H1 (cell line): ENCODE measurements around the gene HMGB3. TPM values are rescaled to one million over a fixed set of nuclear protein-coding genes. Genes with fewer than 3 reads are reported as not detected.

Experiments
- CTCF ChIA-PET: fragments of 300-600 bp; sonication (Branson Sonifier 250); formaldehyde crosslinking; loops from one replicate; lab custom pipeline; 2021; ENCODE audit not compliant: partially characterized antibody; lab: Charles Lee
- POLR2A ChIA-PET: fragments of 300-600 bp; sonication (Branson Sonifier 250); formaldehyde crosslinking; loops from one replicate; lab custom pipeline; 2021; ENCODE audit warnings: inconsistent platforms; ENCODE audit not compliant: partially characterized antibody; lab: Charles Lee
- DNase-seq, 2 experiments: peaks; one replicate each; pipeline versions ENCODE4 v3.0.0 to v3.0.0-alpha.2; 2010 to 2022; ENCODE audit warnings: low spot score in 2 of 2, low read depth in 1 of 2, mixed read lengths in 1 of 2
- FAIRE-seq: peaks from 2 replicates; lab custom pipeline; 2011; peaks lifted over from hg19 to GRCh38; lab: Jason Lieb, UNC
- H2AFZ ChIP-seq: 2 replicates; pipeline ENCODE4 v1.8.1; 2012; ENCODE audit warnings: low read length, inconsistent platforms
- H2AK5ac ChIP-seq: 2 replicates; pipeline ENCODE4 v1.6.1; 2013; ENCODE audit warnings: low read depth, low read length
- H2BK120ac ChIP-seq: replicated peaks from 2 replicates; pipeline ENCODE3; 2013; ENCODE audit warnings: low read depth, low read length, inconsistent platforms
- H2BK12ac ChIP-seq: 2 replicates; pipeline ENCODE4 v1.6.1; 2013; ENCODE audit warnings: low read depth, low read length
- H2BK15ac ChIP-seq: 2 replicates; pipeline ENCODE4 v1.6.1; 2013; ENCODE audit warnings: low read length
- H2BK20ac ChIP-seq: 2 replicates; pipeline ENCODE4 v1.6.1; 2013; ENCODE audit warnings: low read length
- H2BK5ac ChIP-seq: 2 replicates; pipeline ENCODE4 v1.6.1; 2013; ENCODE audit warnings: low read depth, low read length
- H3K14ac ChIP-seq: 2 replicates; pipeline ENCODE4 v1.6.1; 2013; ENCODE audit warnings: inconsistent platforms; ENCODE audit not compliant: insufficient read length
- H3K18ac ChIP-seq: 2 replicates; pipeline ENCODE4 v1.6.1; 2013; ENCODE audit warnings: low read length; ENCODE audit errors: extremely low read depth
- H3K23ac ChIP-seq: 2 replicates; pipeline ENCODE4 v1.6.1; 2013; ENCODE audit warnings: inconsistent platforms; ENCODE audit not compliant: insufficient read length
- H3K23me2 ChIP-seq: 2 replicates; pipeline ENCODE4 v1.6.1; 2013; ENCODE audit warnings: low read depth, low read length
- H3K27ac ChIP-seq: 2 replicates; pipeline ENCODE4 v1.6.1; 2011; ENCODE audit warnings: low read depth, low read length, inconsistent platforms
- H3K27me3 ChIP-seq, 4 experiments: replicated peaks in 1 of 4; 1 replicate in 1 of 4; 2 replicates in 3 of 4; pipeline versions ENCODE4 v1.6.1 to v1.8.1; 2011 to 2013; ENCODE audit warnings: low read length in 3 of 4, mild to moderate bottlenecking in 3 of 4, inconsistent platforms in 2 of 4, mixed read lengths in 2 of 4, moderate library complexity in 1 of 4; ENCODE audit not compliant: control insufficient read depth in 3 of 4, insufficient read depth in 3 of 4; ENCODE audit errors: extremely low read depth in 1 of 4
- H3K36me3 ChIP-seq, 4 experiments: 2 replicates each; pipeline versions ENCODE4 v1.6.1 to v1.8.1; 2011 to 2013; ENCODE audit warnings: mild to moderate bottlenecking in 4 of 4, low read length in 3 of 4, moderate library complexity in 2 of 4, control low read depth in 1 of 4, inconsistent platforms in 1 of 4; ENCODE audit not compliant: insufficient read depth in 4 of 4, control insufficient read depth in 2 of 4
- H3K4ac ChIP-seq: replicated peaks from 2 replicates; pipeline ENCODE3; 2013; ENCODE audit warnings: low read length, low read depth, mixed read lengths, inconsistent platforms; ENCODE audit not compliant: insufficient read length
- H3K4me1 ChIP-seq, 4 experiments: replicated peaks in 1 of 4; 1 replicate in 1 of 4; 2 replicates in 3 of 4; pipeline versions ENCODE4 v1.6.1 to v1.8.1; 2011 to 2013; ENCODE audit warnings: low read length in 3 of 4, inconsistent platforms in 2 of 4, mixed read lengths in 1 of 4; ENCODE audit not compliant: insufficient read depth in 4 of 4, control insufficient read depth in 3 of 4
- H3K4me2 ChIP-seq, 2 experiments: 2 replicates each; pipeline versions ENCODE4 v1.6.1 to v1.8.1; 2011 to 2013; ENCODE audit warnings: low read depth in 2 of 2, low read length in 2 of 2, control low read depth in 1 of 2, inconsistent platforms in 1 of 2, mild to moderate bottlenecking in 1 of 2; ENCODE audit not compliant: insufficient read depth in 1 of 2
- H3K4me3 ChIP-seq, 4 experiments: fragments of 200-600, 300-600 bp in 1 of 4; sonication (generic), shearing (Covaris generic), sonication (Bioruptor Twin) in 1 of 4; 2 replicates each; pipeline versions ENCODE4 v1.5.1 to v1.8.1; 2011 to 2016; ENCODE audit warnings: low read length in 4 of 4, low read depth in 3 of 4, control low read depth in 2 of 4, inconsistent platforms in 2 of 4, mild to moderate bottlenecking in 2 of 4, mixed read lengths in 1 of 4, moderate library complexity in 1 of 4; ENCODE audit not compliant: insufficient read depth in 2 of 4; ENCODE audit errors: extremely low read depth in 1 of 4
- H3K56ac ChIP-seq: replicated peaks from 2 replicates; pipeline ENCODE3; 2013; ENCODE audit warnings: low read depth, mild to moderate bottlenecking, mixed read lengths, low read length, inconsistent platforms; ENCODE audit not compliant: insufficient read length
- H3K79me1 ChIP-seq: 2 replicates; pipeline ENCODE4 v1.6.1; 2013; ENCODE audit warnings: low read depth, low read length, control low read depth
- H3K79me2 ChIP-seq, 2 experiments: 2 replicates each; pipeline versions ENCODE4 v1.6.1 to v1.8.1; 2012 to 2013; ENCODE audit warnings: low read length in 2 of 2, mild to moderate bottlenecking in 2 of 2, inconsistent platforms in 1 of 2; ENCODE audit not compliant: insufficient read depth in 2 of 2, control insufficient read depth in 1 of 2
- H3K9ac ChIP-seq, 4 experiments: replicated peaks in 1 of 4; 1 replicate in 1 of 4; 2 replicates in 3 of 4; pipeline versions ENCODE4 v1.6.1 to v1.8.1; 2011 to 2013; ENCODE audit warnings: low read depth in 3 of 4, low read length in 3 of 4, control low read depth in 2 of 4, mild to moderate bottlenecking in 2 of 4, moderate library complexity in 2 of 4, inconsistent platforms in 1 of 4; ENCODE audit errors: extremely low read depth in 1 of 4
- H3K9me3 ChIP-seq, 2 experiments: 2 replicates each; pipeline versions ENCODE4 v1.6.1 to v1.8.1; 2012 to 2013; ENCODE audit warnings: mild to moderate bottlenecking in 2 of 2, moderate library complexity in 2 of 2, control low read depth in 1 of 2, inconsistent platforms in 1 of 2, low read depth in 1 of 2, low read length in 1 of 2, mixed read lengths in 1 of 2; ENCODE audit not compliant: insufficient read depth in 2 of 2
- H4K20me1 ChIP-seq, 2 experiments: replicated peaks in 1 of 2; 2 replicates each; pipeline versions ENCODE3 to v1.8.1; 2011 to 2013; ENCODE audit warnings: inconsistent platforms in 2 of 2, low read length in 2 of 2, mild to moderate bottlenecking in 1 of 2; ENCODE audit not compliant: insufficient read depth in 2 of 2, control insufficient read depth in 1 of 2
- H4K5ac ChIP-seq: 2 replicates; pipeline ENCODE4 v1.6.1; 2013; ENCODE audit warnings: low read length, low read depth, mixed read lengths, inconsistent platforms; ENCODE audit not compliant: insufficient read length
- H4K8ac ChIP-seq: 2 replicates; pipeline ENCODE4 v1.8.0; 2013; ENCODE audit warnings: mild to moderate bottlenecking, moderate library complexity, low read length, inconsistent platforms; ENCODE audit not compliant: insufficient read depth; ENCODE audit errors: extremely low read depth
- H4K91ac ChIP-seq: replicated peaks from 2 replicates; pipeline ENCODE3; 2013; ENCODE audit warnings: low read length, mixed read lengths, inconsistent platforms; ENCODE audit not compliant: insufficient read length
- GTF2F1 ChIP-seq: IDR thresholded peaks from 2 replicates; pipeline ENCODE4 v1.6.1; 2012; ENCODE audit warnings: low read depth, low read length, improper control_type of control experiment, borderline replicate concordance
- KDM4A ChIP-seq: IDR thresholded peaks from one replicate; pipeline ENCODE4 v1.7.1; 2012; ENCODE audit warnings: low read depth, mild to moderate bottlenecking, moderate library complexity, low read length, inconsistent platforms; ENCODE audit not compliant: severe bottlenecking
- NRF1 ChIP-seq: IDR thresholded peaks from 2 replicates; pipeline ENCODE4 v1.6.1; 2011; ENCODE audit warnings: mild to moderate bottlenecking, low read depth, low read length, improper control_type of control experiment
- POLR2AphosphoS5 ChIP-seq: IDR thresholded peaks from 2 replicates; pipeline ENCODE4 v1.6.1; 2011; ENCODE audit warnings: low read depth, low read length
- SIRT6 ChIP-seq: IDR thresholded peaks from one replicate; pipeline ENCODE4 v1.7.1; 2012; ENCODE audit warnings: low read length, inconsistent platforms
- SIX5 ChIP-seq: IDR thresholded peaks from 2 replicates; pipeline ENCODE4 v1.6.1; 2011; ENCODE audit warnings: mild to moderate bottlenecking, low read depth, low read length
- TEAD4 ChIP-seq: IDR thresholded peaks from 2 replicates; pipeline ENCODE4 v1.6.1; 2012; ENCODE audit warnings: low read depth, low read length, inconsistent platforms, mixed read lengths
- YY1 ChIP-seq: IDR thresholded peaks from 2 replicates; pipeline ENCODE4 v1.6.1; 2011; ENCODE audit warnings: low read depth, mild to moderate bottlenecking, low read length
- WGBS, 2 experiments: shearing (Covaris generic) in 1 of 2; methylation state at CpG; one replicate each; pipeline versions ENCODE4 v1.1.6 to v1.1.7; 2013 to 2015; ENCODE audit warnings: low lambda C conversion rate in 2 of 2, mixed read lengths in 2 of 2, inconsistent platforms in 1 of 2, low coverage in 1 of 2, missing lambda C conversion rate in 1 of 2; ENCODE audit not compliant: insufficient replicate concordance in 2 of 2, insufficient coverage in 1 of 2, insufficient read length in 1 of 2; ENCODE audit errors: extremely low coverage in 1 of 2, missing lambda C conversion rate in 1 of 2; 5-methylcytosine and 5-hydroxymethylcytosine counted together
- polyA plus RNA-seq, 7 experiments: library from polyadenylated mRNA; depleted of rRNA in 3 of 7; stranded (reverse) in 5 of 7; unstranded in 2 of 7; fragments of >200 nt in 5 of 7; fragments of 200-250 nt in 2 of 7; gene quantifications; 1 replicate in 5 of 7; 2 replicates in 1 of 7; 4 replicates in 1 of 7; pipeline versions ENCODE4 v1.2.1 to v1.2.3, GENCODE V29; 2011 to 2013; ENCODE audit warnings: missing spikeins in 2 of 7, mixed read lengths in 2 of 7
- total RNA-seq: library from RNA; stranded (reverse); fragmentation: NEBNext Ultra II Directional; extraction: Animal tissue kit (Norgen Biotek cat#: 25700); gene quantifications from 2 replicates; pipeline ENCODE4 v1.2.1, GENCODE V29; 2021
- TF ChIP-seq, protein P1 (sequence below): IDR thresholded peaks from 2 replicates; pipeline ENCODE4 v1.6.1; 2011; ENCODE audit warnings: low read length, improper control_type of control experiment

The HMGB3 gene
- total and polyA plus RNA-seq, 2 of the 8 experiments (the other 6 are each of a cell fraction or from before 2014, with no cell fraction given), result 55.8 to 346 TPM

DNA sequence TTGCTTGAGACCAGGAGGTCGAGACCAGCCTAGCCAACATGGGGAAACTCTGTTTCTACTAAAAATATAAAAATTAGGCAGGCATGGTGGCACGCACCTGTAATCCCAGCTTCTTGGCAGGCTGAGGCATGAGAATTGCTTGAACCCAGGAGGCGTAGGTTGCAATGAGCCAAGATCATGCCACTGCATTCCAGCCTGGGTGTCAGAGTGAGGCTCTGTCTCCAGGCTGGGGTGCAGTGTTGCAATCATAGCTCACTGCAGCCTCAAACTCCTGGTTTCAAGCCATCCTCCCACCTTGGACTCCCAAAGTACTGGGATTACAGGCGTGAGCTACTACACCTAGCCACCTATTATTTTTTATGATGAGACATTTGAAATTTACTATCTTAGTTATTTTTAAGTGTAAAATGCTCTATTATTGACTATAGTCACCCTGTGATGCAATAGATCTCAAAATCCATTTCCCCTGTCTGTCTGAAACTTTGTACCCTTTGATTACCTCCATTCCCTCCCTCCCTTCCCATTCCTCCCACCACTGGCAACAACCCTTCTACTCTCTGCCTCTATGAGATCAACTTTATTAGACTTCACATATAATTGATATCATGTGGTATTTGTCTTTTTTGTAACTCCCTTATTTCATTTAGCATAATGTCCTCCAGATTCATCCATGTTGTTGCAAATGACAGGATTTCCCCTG is 23.4 kb downstream of the HMGB3 start:
- H3K4me1 ChIP-seq, result no peaks in the 10 kb centered on the region
- no peaks in the 10 kb centered on the region for H4K20me1 ChIP-seq
- H2BK5ac ChIP-seq, result no peak overlapping the region
- no peak overlapping the region for H4K5ac ChIP-seq
- H2BK20ac ChIP-seq, result no peak overlapping the region
- no peak overlapping the region for H4K8ac ChIP-seq
- H2BK12ac ChIP-seq, result no peak overlapping the region
- no peak overlapping the region for H2BK15ac ChIP-seq
- no peaks in the 10 kb centered on the region for H3K79me2 ChIP-seq
- H2AK5ac ChIP-seq, result no peak overlapping the region
- H3K36me3 ChIP-seq, result no peaks in the 10 kb centered on the region
- H3K4me3 ChIP-seq, result no peak overlapping the region
- H2BK120ac ChIP-seq, result no peak overlapping the region
- H3K9ac ChIP-seq, result no peak overlapping the region
- ChIA-PET POLR2A (no interaction called here), CTCF (interaction anchor here (1.5 kb wide), 1 partner anchor 75 kb away, joined by 3 read pairs; no protein-coding TSS in a partner anchor)
- DNase-seq, result no peak
- no peak overlapping the region for H3K4ac ChIP-seq
- no peaks in the 10 kb centered on the region for H3K27me3 ChIP-seq
- no peak overlapping the region for H3K4me2 ChIP-seq
- H3K18ac ChIP-seq, result no peak overlapping the region
- H2AFZ ChIP-seq, result no peak overlapping the region
- H4K91ac ChIP-seq, result no peak overlapping the region
- 100% methylated on average over 2 of the region's 4 CpGs; no CpG with 5 or more reads in 1 of the 2 experiments for WGBS, 2 experiments
- H3K27ac ChIP-seq, result no peak overlapping the region
- H3K14ac ChIP-seq, result no peak overlapping the region
- no peak overlapping the region for H3K23ac ChIP-seq
- TF ChIP-seq POLR2AphosphoS5, result no peak
- TF ChIP-seq KDM4A, result no peak
- TF ChIP-seq GTF2F1, result no peak
- TF ChIP-seq SIRT6, result no peak
- no peak for TF ChIP-seq YY1
- TF ChIP-seq SIX5, result no peak
- no peak for TF ChIP-seq TEAD4
- TF ChIP-seq NRF1, result no peak
- TF ChIP-seq, protein P1, sequence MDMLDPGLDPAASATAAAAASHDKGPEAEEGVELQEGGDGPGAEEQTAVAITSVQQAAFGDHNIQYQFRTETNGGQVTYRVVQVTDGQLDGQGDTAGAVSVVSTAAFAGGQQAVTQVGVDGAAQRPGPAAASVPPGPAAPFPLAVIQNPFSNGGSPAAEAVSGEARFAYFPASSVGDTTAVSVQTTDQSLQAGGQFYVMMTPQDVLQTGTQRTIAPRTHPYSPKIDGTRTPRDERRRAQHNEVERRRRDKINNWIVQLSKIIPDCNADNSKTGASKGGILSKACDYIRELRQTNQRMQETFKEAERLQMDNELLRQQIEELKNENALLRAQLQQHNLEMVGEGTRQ, result no peak
- H3K9me3 ChIP-seq, result no peaks in the 10 kb centered on the region
- H3K23me2 ChIP-seq, result no peaks in the 10 kb centered on the region
- no peak for FAIRE-seq
- no peak overlapping the region for H3K56ac ChIP-seq
- H3K79me1 ChIP-seq, result no peaks in the 10 kb centered on the region
